DND-41 (cell line): ENCODE measurements around the gene RPH3AL.
A peak's percentile ranks its signal among the peaks of the same experiment; 100 is the strongest.
"Not testable (repeated sequence)": the region's sequence is repeated elsewhere in the genome, so short reads cannot be mapped to it uniquely, and the experiment has no call there.

Experiments
- ATAC-seq: fragments of 200-7000 bp; cut with Tn5 transposase; 3 replicates; pipeline ENCODE4 v1.9.1; 2021; ENCODE audit warnings: low read depth; ENCODE audit not compliant: insufficient read depth
- DNase-seq: peaks from one replicate; pipeline ENCODE4 v3.0.0-alpha.2; 2020
- H2AFZ ChIP-seq: 2 replicates; pipeline ENCODE4 v1.6.0; 2012; ENCODE audit warnings: low read depth, low read length
- H3K27ac ChIP-seq: 2 replicates; pipeline ENCODE4 v1.5.1; 2012; ENCODE audit warnings: low read length, inconsistent platforms
- H3K27me3 ChIP-seq: fragments of 200-600 bp; sonication (generic); 2 replicates; pipeline ENCODE4 v1.6.0; 2012; ENCODE audit warnings: low read length, mild to moderate bottlenecking, inconsistent platforms; ENCODE audit not compliant: insufficient read depth, poor library complexity
- H3K36me3 ChIP-seq: 2 replicates; pipeline ENCODE4 v1.5.1; 2012; ENCODE audit warnings: low read length, inconsistent platforms; ENCODE audit not compliant: insufficient read depth
- H3K4me1 ChIP-seq: 2 replicates; pipeline ENCODE4 v1.5.1; 2012; ENCODE audit warnings: mild to moderate bottlenecking, low read length; ENCODE audit not compliant: insufficient read depth
- H3K4me2 ChIP-seq: 2 replicates; pipeline ENCODE4 v1.6.0; 2012; ENCODE audit warnings: mild to moderate bottlenecking, moderate library complexity, low read length, inconsistent platforms; ENCODE audit not compliant: insufficient read depth
- H3K4me3 ChIP-seq, 2 experiments: fragments of 200-600 bp in 1 of 2; shearing (Covaris generic) in 1 of 2; 2 replicates each; pipeline ENCODE4 v1.5.1; 2012 to 2016; ENCODE audit warnings: inconsistent platforms in 2 of 2, low read length in 2 of 2, mild to moderate bottlenecking in 2 of 2, low read depth in 1 of 2, moderate library complexity in 1 of 2
- H3K79me2 ChIP-seq: 2 replicates; pipeline ENCODE4 v1.6.0; 2012; ENCODE audit warnings: low read length, inconsistent platforms; ENCODE audit not compliant: insufficient read depth
- H3K9ac ChIP-seq: 2 replicates; pipeline ENCODE4 v1.6.0; 2012; ENCODE audit warnings: low read depth, mild to moderate bottlenecking, inconsistent platforms, low read length, moderate library complexity
- H3K9me3 ChIP-seq: 2 replicates; pipeline ENCODE4 v1.5.1; 2012; ENCODE audit warnings: low read length, moderate library complexity, mild to moderate bottlenecking, inconsistent platforms; ENCODE audit not compliant: insufficient read depth, severe bottlenecking
- H4K20me1 ChIP-seq: 2 replicates; pipeline ENCODE4 v1.6.0; 2012; ENCODE audit warnings: low read length; ENCODE audit not compliant: insufficient read depth
- EZH2 ChIP-seq: IDR thresholded peaks from 3 replicates; pipeline ENCODE4 v1.6.1; 2012; ENCODE audit warnings: borderline replicate concordance, low read depth, mild to moderate bottlenecking, moderate library complexity, low read length, inconsistent platforms; ENCODE audit not compliant: severe bottlenecking
- TF ChIP-seq, protein P1 (sequence below): IDR thresholded peaks from 2 replicates; pipeline ENCODE4 v1.5.1; 2012; ENCODE audit warnings: borderline replicate concordance, low read length, moderate library complexity, mild to moderate bottlenecking; ENCODE audit not compliant: poor library complexity, severe bottlenecking; ENCODE audit errors: extremely low read depth

RPH3AL gene

DNA sequence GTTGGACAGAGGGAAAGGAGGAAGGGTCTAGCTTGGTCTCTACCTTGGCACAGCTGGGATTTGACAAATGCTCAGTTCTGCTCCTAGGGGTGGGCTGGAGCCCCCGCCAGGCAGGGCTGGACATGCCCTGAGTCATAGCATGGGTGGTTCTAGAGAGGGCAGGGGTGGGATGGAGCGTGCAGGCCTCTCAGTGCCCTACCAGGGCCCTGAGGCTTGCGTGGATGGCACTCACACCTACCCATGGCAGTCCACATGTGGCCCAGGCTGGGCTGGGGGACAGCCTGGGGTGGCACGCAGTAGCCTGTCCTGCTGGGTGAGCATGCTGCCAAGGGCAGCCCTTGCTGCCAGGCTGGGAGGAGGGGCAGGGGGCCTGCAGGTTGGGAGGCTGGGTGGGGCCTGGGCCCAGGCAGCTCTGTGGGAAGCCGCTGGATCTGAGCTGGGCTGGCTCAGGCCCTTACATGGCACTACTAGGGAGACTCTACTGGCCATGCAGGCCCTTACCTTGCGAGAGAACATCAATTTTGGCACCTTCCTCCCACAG is 182.4 kb downstream of the RPH3AL start:
- ATAC-seq: no peak
- no peak for DNase-seq
- H3K4me1 ChIP-seq: no peaks in the 10 kb centered on the region
- no peaks in the 10 kb centered on the region for H3K9me3 ChIP-seq
- H3K27ac ChIP-seq: no peak overlapping the region
- no peak overlapping the region for H3K4me3 ChIP-seq
- no peak overlapping the region for H2AFZ ChIP-seq
- no peaks in the 10 kb centered on the region for H3K79me2 ChIP-seq
- no peak overlapping the region for H3K4me2 ChIP-seq
- H4K20me1 ChIP-seq: peaks cover 7% of the 10 kb centered on the region; the same call in 1 of the 2 replicates
- peaks cover 4% of the 10 kb centered on the region for H3K27me3 ChIP-seq
- TF ChIP-seq, protein P1, sequence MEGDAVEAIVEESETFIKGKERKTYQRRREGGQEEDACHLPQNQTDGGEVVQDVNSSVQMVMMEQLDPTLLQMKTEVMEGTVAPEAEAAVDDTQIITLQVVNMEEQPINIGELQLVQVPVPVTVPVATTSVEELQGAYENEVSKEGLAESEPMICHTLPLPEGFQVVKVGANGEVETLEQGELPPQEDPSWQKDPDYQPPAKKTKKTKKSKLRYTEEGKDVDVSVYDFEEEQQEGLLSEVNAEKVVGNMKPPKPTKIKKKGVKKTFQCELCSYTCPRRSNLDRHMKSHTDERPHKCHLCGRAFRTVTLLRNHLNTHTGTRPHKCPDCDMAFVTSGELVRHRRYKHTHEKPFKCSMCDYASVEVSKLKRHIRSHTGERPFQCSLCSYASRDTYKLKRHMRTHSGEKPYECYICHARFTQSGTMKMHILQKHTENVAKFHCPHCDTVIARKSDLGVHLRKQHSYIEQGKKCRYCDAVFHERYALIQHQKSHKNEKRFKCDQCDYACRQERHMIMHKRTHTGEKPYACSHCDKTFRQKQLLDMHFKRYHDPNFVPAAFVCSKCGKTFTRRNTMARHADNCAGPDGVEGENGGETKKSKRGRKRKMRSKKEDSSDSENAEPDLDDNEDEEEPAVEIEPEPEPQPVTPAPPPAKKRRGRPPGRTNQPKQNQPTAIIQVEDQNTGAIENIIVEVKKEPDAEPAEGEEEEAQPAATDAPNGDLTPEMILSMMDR: no peak
- TF ChIP-seq EZH2: no peak
- H3K36me3 ChIP-seq: no peaks in the 10 kb centered on the region
- no peak overlapping the region for H3K9ac ChIP-seq

DNA sequence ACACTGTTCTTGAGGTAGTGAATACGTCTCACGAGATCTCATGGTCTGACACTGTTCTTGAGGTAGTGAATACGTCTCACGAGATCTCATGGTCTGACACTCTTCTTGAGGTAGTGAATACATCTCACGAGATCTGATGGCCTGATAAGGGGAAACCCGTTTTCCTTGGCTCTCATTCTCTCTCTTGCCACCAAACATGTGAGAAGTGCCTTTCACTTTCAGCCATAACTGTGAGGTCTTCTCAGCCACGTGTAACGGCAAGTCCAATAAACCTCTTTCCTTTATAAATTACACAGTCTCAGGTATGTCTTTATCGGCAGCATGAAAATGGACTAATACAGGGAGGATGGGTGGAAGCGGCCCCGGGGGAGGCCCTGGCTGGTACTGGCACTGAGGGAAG is 184.0 kb downstream of the RPH3AL start:
- not testable (repeated sequence) for H3K9me3 ChIP-seq, H4K20me1 ChIP-seq, H3K4me1 ChIP-seq, H3K36me3 ChIP-seq, H2AFZ ChIP-seq, H3K27ac ChIP-seq, ATAC-seq, DNase-seq, H3K27me3 ChIP-seq, H3K9ac ChIP-seq, H3K4me2 ChIP-seq, H3K4me3 ChIP-seq, H3K79me2 ChIP-seq

DNA sequence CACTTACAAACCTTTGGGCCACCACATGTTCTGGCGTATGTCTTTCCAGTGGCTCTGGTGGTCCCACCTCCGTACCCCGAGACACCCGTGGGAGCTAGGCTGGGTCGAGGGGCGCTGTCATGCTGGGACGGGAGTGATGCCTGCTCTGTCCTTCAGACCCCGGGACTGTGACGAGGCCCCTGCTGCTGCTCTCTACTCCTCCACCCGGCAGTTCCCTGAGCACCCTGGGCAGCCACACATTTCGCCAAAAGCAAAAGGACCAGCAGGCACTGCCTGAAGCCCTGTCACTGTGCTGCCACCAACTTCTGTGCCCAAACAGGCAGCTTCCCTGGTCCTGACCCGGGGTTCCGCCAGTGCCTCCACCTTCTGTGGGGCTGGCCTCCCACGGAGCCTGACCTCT is 186.7 kb downstream of the RPH3AL start:
- no peak for ATAC-seq

DNA sequence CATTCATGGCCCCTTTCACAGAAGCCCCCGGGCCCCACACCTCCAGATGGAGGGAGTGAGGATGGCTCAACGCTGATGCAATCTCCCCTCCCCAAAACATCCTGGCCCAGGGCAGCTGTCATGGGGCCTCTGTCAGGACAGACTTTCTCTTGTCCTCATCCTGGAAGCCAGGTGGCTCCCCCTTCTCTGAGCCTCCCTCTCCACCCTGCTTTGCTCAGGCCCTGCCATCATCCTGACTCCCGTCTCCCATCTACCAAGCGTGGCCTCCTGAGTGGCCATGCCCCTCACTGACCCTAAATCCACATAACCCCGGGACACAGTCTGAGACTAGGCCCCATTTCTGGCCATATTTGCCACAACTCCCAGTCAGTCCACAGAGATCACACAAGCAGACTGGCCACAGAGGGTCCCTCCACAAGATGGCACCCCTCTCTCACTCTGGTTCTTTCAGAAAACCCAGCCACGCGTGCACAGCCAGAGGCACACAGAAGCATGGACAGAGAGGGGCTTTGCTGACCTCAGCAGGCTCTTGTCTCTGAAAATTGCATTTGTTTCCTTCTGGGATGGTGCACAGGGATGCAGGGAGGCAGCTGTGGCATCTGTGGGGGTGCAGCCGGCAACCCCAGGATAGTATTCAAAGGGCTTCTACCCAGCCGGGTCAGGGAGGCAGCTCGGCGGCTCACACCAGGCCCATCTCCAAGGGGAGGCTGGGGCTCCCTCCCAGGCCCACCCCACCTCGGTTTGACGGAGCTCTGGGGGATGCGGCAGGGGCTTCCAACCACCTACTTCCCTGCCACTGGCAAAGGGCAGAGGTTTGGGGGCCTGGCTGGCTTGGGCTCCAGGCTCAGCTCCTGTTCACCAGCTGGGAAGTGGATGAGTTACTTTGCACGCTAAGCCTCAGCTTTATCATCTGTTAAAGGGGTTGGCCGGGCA is 188.0 kb downstream of the RPH3AL start:
- DNase-seq (peak; percentile 10), ATAC-seq (no peak)
- H3K9ac ChIP-seq: no peak overlapping the region
- H3K4me3 ChIP-seq: no peak overlapping the region
- no peaks in the 10 kb centered on the region for H3K4me1 ChIP-seq
- H3K27me3 ChIP-seq: no peaks in the 10 kb centered on the region
- H3K27ac ChIP-seq: no peak overlapping the region
- H3K36me3 ChIP-seq: no peaks in the 10 kb centered on the region
- no peaks in the 10 kb centered on the region for H3K79me2 ChIP-seq
- TF ChIP-seq EZH2: no peak
- TF ChIP-seq, protein P1: peak; percentile 57
- no peaks in the 10 kb centered on the region for H3K9me3 ChIP-seq
- no peak overlapping the region for H3K4me2 ChIP-seq
- no peak overlapping the region for H2AFZ ChIP-seq
- H4K20me1 ChIP-seq: no peaks in the 10 kb centered on the region; the same call in 1 of the 2 replicates

More for the DNA sequence above, 186.7 kb downstream of the RPH3AL start:
- Histone ChIP-seq H3K27ac (no peak overlapping the region), H4K20me1 (peaks cover 4% of the 10 kb centered on the region; the same call in 1 of the 2 replicates), H3K9ac (no peak overlapping the region), H3K79me2 (no peaks in the 10 kb centered on the region), H2AFZ (no peak overlapping the region), H3K4me1 (no peaks in the 10 kb centered on the region), H3K27me3 (no peaks in the 10 kb centered on the region), H3K9me3 (no peaks in the 10 kb centered on the region), H3K4me2 (no peak overlapping the region), H3K36me3 (no peaks in the 10 kb centered on the region), H3K4me3 (no peak overlapping the region)
- TF ChIP-seq, protein P1: no peak
- TF ChIP-seq EZH2: no peak
- no peak for DNase-seq
